Adrenal gland (tissue), 5 donors: ENCODE measurements around the gene KRTAP10-8.

Source experiments
- POLR2A ChIP-seq, 2 donors: fragments of 450-650 bp; IDR thresholded peaks; one replicate each; pipeline ENCODE4 v1.6.1; 2017; ENCODE audit warnings: antibody characterized with exemption in 2 of 2, mild to moderate bottlenecking in 2 of 2, moderate library complexity in 1 of 2
- TF ChIP-seq, protein P1 (sequence below), 6 experiments: fragments of 450-650 bp in 4 of 6; fragments of 200-600 bp in 2 of 6; sonication (generic) in 1 of 6; IDR thresholded peaks; 1 replicate in 5 of 6; 2 replicates in 1 of 6; pipeline versions ENCODE4 v1.5.1 to v1.8.0; 2016 to 2021; ENCODE audit warnings: antibody characterized with exemption in 6 of 6, mild to moderate bottlenecking in 2 of 6, moderate library complexity in 1 of 6
- donor health status: DM: no; HTN: no; CAD: no.

DNA sequence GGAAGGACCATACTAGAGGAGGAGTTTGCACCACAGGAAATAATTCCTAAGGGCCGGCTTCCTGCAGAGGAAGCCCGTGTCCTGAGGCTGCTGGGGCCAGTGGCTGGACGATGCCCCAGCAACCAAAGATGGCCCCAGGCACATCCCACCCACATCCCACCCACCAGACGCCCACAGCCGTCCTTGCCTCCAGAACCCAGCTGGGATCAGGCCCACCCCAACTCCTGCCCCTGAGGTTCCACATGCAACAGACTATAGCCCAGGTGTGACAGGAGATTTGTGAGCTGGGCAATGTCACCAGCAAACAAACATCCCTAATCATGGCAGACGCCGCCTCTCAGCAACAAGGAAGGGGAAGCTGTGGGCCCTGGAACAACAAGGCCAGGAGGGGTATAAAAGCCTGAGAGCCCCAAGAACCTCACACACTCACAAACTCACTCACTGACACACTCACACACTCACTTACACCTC, 14.8 kb downstream of the KRTAP10-8 start, which contains the start of gene KRTAP10-9:
- TF ChIP-seq, protein P1, sequence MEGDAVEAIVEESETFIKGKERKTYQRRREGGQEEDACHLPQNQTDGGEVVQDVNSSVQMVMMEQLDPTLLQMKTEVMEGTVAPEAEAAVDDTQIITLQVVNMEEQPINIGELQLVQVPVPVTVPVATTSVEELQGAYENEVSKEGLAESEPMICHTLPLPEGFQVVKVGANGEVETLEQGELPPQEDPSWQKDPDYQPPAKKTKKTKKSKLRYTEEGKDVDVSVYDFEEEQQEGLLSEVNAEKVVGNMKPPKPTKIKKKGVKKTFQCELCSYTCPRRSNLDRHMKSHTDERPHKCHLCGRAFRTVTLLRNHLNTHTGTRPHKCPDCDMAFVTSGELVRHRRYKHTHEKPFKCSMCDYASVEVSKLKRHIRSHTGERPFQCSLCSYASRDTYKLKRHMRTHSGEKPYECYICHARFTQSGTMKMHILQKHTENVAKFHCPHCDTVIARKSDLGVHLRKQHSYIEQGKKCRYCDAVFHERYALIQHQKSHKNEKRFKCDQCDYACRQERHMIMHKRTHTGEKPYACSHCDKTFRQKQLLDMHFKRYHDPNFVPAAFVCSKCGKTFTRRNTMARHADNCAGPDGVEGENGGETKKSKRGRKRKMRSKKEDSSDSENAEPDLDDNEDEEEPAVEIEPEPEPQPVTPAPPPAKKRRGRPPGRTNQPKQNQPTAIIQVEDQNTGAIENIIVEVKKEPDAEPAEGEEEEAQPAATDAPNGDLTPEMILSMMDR (IDR thresholded peaks at IDR 0.05), result no peak
- TF ChIP-seq POLR2A (IDR thresholded peaks at IDR 0.05), result no peak
